ENCODE results near the gene F7. TPM values are rescaled to one million over a fixed set of nuclear protein-coding genes. Genes with fewer than 3 reads are reported as not detected.

F7 gene
- total RNA-seq, 1 experiment from 2014 or later, result not detected

DNA sequence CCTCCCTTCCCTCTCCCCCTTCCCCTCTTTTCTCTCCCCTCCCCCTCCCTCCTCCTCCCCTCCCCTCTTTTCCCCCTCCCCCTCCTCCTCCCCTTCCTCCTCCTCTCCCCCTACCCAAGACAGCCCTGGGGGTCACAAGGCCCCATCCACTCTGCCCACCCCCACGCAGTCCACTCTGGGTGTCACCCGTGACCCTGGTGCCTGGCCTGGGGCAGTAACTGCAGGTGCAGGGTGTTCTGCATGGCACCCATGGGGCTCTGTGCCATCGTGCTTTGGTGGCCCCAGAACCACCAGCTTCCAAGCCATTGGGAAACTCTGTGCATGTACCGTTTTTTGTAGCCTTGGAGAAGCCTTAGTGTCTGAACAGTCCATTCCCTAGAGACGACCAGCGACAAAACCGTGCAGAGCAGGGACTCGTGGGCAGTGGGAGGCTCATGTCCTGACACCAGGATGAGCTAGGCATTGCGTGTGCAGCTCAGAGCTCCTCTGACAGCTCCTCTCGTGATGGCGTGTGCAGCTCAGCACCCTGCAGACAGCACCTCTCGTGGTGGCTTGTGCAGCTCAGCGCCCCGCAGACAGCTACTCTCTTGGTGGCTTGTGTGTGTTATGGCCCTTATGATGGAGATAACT is 43.7 kb upstream of the F7 start:
- Histone ChIP-seq H3K36me3 (ENCODE audit: low read depth, low read length) (no peaks in the 10 kb centered on the region), H2AFZ (ENCODE audit: low read length) (no peak overlapping the region), H3K79me2 (ENCODE audit: low read length) (no peaks in the 10 kb centered on the region), H4K20me1 (ENCODE audit: low read length) (no peaks in the 10 kb centered on the region), H3K9ac (ENCODE audit: low read length) (no peak overlapping the region), H3K27ac (ENCODE audit: low read length) (no peak overlapping the region), H3K4me1 (ENCODE audit: insufficient read depth, low read length) (peaks cover 11% of the 10 kb centered on the region), H3K9me2 (replicated peaks; ENCODE audit: low read length) (no peaks in the 10 kb centered on the region), H3K9me3 (ENCODE audit: low read length) (no peaks in the 10 kb centered on the region), H3K4me3 (ENCODE audit: low read length) (no peak overlapping the region), H3K27me3 (ENCODE audit: low read length) (no peaks in the 10 kb centered on the region), H3K4me2 (ENCODE audit: low read length) (no peak overlapping the region), H3F3A (ENCODE audit: low read length, unreplicated experiment) (no peaks in the 10 kb centered on the region)
- intact Hi-C loops (cut with micrococcal nuclease), result no loop called here
- TF ChIP-seq, protein P1, sequence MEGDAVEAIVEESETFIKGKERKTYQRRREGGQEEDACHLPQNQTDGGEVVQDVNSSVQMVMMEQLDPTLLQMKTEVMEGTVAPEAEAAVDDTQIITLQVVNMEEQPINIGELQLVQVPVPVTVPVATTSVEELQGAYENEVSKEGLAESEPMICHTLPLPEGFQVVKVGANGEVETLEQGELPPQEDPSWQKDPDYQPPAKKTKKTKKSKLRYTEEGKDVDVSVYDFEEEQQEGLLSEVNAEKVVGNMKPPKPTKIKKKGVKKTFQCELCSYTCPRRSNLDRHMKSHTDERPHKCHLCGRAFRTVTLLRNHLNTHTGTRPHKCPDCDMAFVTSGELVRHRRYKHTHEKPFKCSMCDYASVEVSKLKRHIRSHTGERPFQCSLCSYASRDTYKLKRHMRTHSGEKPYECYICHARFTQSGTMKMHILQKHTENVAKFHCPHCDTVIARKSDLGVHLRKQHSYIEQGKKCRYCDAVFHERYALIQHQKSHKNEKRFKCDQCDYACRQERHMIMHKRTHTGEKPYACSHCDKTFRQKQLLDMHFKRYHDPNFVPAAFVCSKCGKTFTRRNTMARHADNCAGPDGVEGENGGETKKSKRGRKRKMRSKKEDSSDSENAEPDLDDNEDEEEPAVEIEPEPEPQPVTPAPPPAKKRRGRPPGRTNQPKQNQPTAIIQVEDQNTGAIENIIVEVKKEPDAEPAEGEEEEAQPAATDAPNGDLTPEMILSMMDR (conservative IDR thresholded peaks at IDR 0.05; ENCODE audit: low read depth, low read length), result no peak
- no peak for TF ChIP-seq EZH2 (IDR thresholded peaks at IDR 0.05; ENCODE audit: low read length, unreplicated experiment)
- no peak for TF ChIP-seq EZH2phosphoT487 (IDR thresholded peaks at IDR 0.05; ENCODE audit: borderline replicate concordance, low read length)
- POLR2A ChIA-PET (ENCODE audit: unreplicated experiment), result no interaction called here
- no peak for DNase-seq
- ATAC-seq, result no peak
- BruUV-seq (replicated peaks), result no TSS peak
- CTCF ChIA-PET, result no interaction called here

DNA sequence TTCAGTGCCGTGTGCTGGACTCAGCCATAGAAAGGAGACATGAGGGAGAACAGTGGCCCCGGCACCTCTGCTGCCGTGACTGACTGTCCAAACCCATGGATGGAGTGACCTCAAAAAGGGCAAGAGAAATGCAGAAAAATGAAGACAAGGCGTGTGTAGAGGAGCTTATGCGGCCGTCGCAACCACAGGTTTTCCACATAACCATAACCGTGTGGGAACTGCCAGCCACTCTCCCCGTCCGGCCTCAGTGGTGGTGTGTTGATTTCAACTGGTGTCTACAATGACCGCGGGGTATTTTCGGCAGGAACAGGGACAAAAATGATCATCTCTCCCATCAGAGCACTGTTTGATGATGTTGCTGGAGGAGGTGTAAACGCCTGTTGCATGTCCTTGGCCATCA is 42.9 kb upstream of the F7 start:
- ATAC-seq, result no peak
- no peaks in the 10 kb centered on the region for H3K9me2 ChIP-seq (replicated peaks; ENCODE audit: low read length)
- peaks cover 11% of the 10 kb centered on the region for H3K4me1 ChIP-seq (ENCODE audit: insufficient read depth, low read length)
- no peaks in the 10 kb centered on the region for H4K20me1 ChIP-seq (ENCODE audit: low read length)
- H3K9me3 ChIP-seq (ENCODE audit: low read length), result no peaks in the 10 kb centered on the region
- ChIA-PET POLR2A (ENCODE audit: unreplicated experiment) (no interaction called here), CTCF (no interaction called here)
- no peak for TF ChIP-seq EZH2 (IDR thresholded peaks at IDR 0.05; ENCODE audit: low read length, unreplicated experiment)
- TF ChIP-seq, protein P1 (conservative IDR thresholded peaks at IDR 0.05; ENCODE audit: low read depth, low read length), result no peak
- no peak for TF ChIP-seq EZH2phosphoT487 (IDR thresholded peaks at IDR 0.05; ENCODE audit: borderline replicate concordance, low read length)
- no peak for DNase-seq
- intact Hi-C loops (cut with micrococcal nuclease), result no loop called here
- H3K4me2 ChIP-seq (ENCODE audit: low read length), result no peak overlapping the region
- no peak overlapping the region for H3K27ac ChIP-seq (ENCODE audit: low read length)
- H3F3A ChIP-seq (ENCODE audit: low read length, unreplicated experiment), result no peaks in the 10 kb centered on the region
- H3K79me2 ChIP-seq (ENCODE audit: low read length), result no peaks in the 10 kb centered on the region
- H2AFZ ChIP-seq (ENCODE audit: low read length), result no peak overlapping the region
- H3K9ac ChIP-seq (ENCODE audit: low read length), result no peak overlapping the region
- H3K4me3 ChIP-seq (ENCODE audit: low read length), result no peak overlapping the region
- H3K27me3 ChIP-seq (ENCODE audit: low read length), result no peaks in the 10 kb centered on the region
- no TSS peak for BruUV-seq (replicated peaks)
- no peaks in the 10 kb centered on the region for H3K36me3 ChIP-seq (ENCODE audit: low read depth, low read length)

DNA sequence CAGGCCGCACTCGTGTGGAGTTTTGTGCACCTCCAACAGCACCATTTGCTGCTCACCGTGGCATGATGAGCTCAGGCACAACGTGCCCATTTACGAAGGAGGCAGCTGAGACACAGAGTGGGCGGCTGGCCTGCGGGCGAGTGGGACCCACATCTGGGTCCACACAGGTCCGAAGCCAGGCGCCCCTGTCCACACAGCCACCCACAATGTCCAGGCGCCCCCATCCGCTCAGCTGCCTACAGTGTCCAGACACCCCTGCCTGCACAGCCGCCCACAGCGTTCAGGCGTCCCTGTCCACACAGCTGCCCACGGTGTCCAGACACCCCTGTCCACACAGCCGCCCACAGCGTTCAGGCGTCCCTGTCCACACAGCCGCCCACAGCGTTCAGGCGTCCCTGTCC is 42.5 kb upstream of the F7 start:
- intact Hi-C loops (cut with micrococcal nuclease), result no loop called here
- CTCF ChIA-PET, result no interaction called here
- no peak overlapping the region for H3K27ac ChIP-seq (ENCODE audit: low read length)

More for the DNA sequence above, 42.5 kb upstream of the F7 start:
- Histone ChIP-seq H3K4me1 (ENCODE audit: insufficient read depth, low read length) (peaks cover 11% of the 10 kb centered on the region), H3K79me2 (ENCODE audit: low read length) (no peaks in the 10 kb centered on the region), H3K9ac (ENCODE audit: low read length) (no peak overlapping the region), H4K20me1 (ENCODE audit: low read length) (no peaks in the 10 kb centered on the region), H3K4me2 (ENCODE audit: low read length) (no peak overlapping the region), H3K36me3 (ENCODE audit: low read depth, low read length) (no peaks in the 10 kb centered on the region), H3K27me3 (ENCODE audit: low read length) (no peaks in the 10 kb centered on the region), H3K9me3 (ENCODE audit: low read length) (no peaks in the 10 kb centered on the region), H3F3A (ENCODE audit: low read length, unreplicated experiment) (no peaks in the 10 kb centered on the region), H2AFZ (ENCODE audit: low read length) (no peak overlapping the region), H3K9me2 (replicated peaks; ENCODE audit: low read length) (no peaks in the 10 kb centered on the region), H3K4me3 (ENCODE audit: low read length) (no peak overlapping the region)
- BruUV-seq (replicated peaks), result no TSS peak
- TF ChIP-seq EZH2phosphoT487 (IDR thresholded peaks at IDR 0.05; ENCODE audit: borderline replicate concordance, low read length) (no peak), EZH2 (IDR thresholded peaks at IDR 0.05; ENCODE audit: low read length, unreplicated experiment) (no peak)
- TF ChIP-seq, protein P1 (conservative IDR thresholded peaks at IDR 0.05; ENCODE audit: low read depth, low read length), result no peak
- no peak for DNase-seq
- POLR2A ChIA-PET (ENCODE audit: unreplicated experiment), result no interaction called here
- ATAC-seq, result no peak

All from PC-3 (cell line).